ENCODE measurements around the gene ACO1.

The ACO1 gene

DNA sequence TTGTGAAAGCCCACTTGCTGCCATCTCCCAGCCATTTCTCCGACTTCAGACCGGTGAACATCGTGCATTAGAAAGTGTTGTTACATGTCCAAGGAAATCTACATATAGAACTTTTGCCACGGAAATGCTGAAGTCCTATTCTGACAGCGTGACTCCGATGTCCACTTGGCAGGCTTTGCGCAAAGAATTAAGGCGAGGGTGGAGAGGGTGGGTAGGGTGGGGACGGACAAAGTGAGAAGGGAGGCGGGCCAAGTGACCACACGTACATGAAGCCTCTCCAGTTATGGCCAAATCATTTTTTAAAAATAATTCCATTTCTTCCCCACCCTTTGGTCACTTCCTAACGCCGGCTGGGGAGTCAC, 460 bp upstream of the ACO1 start:
- DNase-seq, result peak; percentile 21 to 53

DNA sequence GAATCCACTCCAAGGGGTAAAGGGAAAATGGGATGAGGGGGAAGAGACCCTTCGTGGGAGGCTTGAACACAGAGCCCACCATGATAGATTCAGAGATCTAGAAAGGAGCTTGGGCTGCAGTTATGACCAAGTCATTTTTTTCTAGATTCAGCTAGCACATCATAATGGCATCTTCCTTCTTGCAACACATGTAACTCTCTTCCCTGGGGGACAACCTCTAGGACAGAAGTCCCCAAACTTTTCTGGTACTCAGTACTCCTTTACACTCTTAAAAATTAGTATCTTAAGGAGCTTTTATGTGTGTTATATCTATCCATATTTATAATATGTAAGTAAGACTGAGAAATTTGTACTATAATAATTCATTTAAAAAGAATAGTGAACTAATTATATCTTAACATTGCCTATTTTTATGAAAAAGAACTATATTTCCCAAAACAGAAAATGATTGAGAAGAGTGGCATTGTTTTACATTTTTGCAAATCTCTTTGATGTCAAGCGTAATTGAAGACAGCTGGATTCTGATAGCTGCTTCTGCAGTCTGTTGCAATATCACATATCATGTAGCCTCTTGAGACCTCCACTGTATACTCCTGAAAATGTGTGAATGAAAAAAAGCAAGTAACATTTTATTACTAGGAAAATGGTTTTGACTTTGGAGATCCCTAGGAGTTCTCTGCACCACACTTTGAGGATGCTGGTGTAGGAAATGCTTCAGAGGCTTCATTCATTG, 875 bp downstream of the ACO1 start:
- peak; percentile 7 to 27 for DNase-seq

DNA sequence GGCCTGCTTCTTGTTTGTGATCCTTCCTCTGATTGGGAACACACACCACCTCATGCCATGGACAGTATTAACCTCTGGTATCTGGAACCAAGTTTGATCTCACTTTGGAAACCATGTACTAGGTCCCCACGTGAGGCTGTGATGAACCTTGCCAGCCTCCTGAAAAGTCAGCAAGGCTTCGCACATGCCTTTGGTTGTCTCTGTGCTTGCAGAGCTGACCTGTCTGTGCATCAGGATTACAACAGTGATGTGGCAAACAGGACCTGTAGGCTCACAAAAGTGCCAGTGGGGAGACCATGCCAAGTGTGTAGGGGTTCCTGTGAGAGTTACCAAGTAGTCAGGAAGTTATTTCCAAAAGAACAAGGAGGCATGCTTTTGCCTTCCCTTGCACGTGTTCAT, 1.4 kb downstream of the ACO1 start:
- no peak for DNase-seq

DNA sequence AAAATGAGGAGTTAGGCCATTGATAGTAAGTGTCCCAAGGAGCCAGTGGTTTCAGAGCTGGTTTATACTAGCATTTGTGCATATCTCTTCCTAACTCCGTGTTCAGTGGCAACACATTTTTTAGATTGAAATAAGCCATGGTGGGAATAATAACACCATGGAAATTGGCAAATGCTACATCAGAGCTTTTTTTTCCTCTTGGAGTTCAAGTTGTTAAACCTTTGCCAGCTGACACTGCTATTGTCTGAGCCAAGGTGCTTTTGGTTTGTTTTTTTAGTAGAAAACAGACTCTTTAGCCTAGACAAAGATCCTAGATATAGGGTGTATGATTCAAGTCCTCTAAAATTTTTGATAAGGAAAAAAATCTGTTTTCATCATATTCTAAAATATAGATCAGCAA, 2.8 kb downstream of the ACO1 start:
- no peak for DNase-seq

DNA sequence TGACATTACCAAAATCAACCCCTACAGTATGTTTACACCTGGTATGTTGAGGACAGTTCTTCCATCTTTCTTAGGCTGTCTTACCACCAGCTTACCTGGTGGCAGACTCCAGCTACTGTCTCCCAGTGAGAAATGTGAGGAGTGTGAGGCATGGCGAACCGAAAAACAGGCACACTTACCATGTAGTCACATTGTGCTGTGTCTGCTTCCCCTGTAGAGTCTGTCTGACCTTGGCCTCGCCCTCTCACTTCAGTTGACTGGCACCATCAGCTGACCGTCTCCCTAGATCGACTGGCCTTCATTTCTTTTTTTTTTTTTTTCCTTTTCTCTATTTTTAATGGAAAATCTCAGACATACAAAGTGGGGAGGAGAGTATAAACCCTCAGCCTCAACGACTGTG, 4.9 kb downstream of the ACO1 start:
- DNase-seq, result no peak

DNA sequence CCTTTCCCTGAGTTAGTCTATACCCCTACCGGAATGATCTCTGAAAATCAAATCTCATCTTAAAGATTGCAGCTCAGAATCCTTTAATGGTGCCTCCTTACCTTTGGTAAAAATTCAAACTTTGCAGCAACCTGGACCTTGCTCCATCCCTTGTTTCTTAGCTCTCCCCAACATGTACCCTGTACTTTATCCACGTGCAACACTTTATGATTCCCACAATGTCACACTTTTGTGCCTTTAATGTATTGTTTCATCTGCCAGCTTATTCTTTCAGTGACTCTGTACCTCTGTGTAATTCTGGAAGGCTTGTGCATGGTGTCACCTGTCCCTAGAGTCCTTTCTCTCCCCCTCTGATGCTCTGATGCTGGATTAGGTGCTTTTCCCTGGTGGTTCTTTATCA, 9.5 kb downstream of the ACO1 start:
- DNase-seq, result no peak

DNA sequence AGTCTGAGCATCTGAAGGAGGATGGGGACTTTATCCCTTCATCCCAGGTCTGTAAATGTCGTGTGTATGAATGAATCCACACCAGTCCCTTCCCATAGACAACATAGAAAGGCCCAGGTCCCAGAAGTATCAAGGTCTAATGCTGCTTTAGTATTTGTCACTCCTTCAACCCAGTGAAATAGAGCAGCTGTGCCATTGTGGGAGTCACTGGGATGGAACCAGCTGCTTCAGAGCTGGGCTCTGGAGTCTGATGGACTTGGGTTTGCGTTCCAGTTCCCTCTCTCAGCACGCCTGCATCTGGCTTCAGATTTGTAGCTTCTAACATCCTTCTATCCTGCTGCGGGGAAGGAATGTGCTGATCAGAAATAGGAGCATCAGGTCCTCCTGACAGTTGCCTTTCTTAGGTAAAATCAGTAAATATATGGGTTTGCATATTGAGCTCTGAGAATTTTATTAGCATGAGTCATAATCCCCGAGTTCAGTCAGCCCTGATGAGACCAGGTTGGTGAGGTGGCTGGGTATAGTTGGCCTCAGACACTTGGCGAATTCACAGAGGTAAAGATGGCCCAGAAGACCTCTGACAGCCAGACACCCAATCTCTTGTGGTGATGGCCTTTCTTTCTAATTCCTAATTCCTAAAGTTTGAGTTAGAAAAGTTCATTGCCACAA, 10.1 kb downstream of the ACO1 start:
- no peak for DNase-seq

DNA sequence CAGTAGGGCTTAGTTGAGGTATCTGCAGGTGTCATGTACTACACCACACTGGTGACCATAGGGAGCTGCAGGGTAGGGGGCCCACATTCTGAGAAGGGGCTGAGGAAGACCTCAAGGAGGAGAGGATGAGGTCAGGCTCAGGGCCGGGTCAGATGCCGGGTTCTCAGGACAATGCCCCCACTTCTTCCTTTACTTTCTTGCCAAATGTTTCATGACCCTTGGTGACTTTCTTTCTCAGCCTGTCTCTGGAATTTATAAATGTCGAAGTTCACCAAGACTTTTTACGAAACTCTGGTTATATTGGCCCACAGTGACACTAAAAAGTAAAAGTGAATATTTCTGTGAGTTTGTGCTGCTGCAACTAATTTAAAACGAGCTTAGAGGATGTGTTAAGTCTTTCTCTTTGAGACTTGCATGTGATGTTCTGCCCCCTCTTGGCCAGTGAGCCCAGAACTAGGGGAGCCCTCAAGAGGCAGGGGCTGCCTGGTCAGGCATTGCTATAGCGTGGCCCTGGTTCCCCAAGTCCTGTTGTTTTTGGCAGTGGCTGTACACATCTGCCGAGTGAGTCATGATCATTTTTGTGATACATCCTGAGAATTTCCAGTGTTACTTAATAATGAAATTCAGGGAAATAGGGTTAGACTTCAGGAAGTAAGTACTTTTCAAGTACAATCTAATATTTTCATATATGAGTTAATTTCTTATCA, 11.2 kb downstream of the ACO1 start:
- no peak for DNase-seq

DNA sequence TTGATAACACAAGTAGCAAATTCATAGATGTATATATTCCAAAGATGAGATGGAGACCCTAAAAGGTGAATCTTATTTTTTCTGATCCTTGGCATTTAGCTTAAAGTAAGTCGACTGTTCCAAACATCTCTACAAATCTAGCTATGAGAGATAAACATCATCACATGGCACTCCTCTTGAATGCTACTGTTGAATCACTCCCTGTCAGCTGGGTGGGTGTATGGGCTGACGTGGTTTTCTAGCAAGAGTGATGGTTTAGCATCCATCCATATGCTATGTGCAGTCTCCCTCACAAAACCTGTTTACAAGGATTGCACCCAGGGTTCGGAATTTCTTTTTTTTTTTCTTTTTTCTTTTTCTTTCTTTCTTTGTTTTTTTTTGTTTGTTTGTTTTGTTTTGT, 13.8 kb downstream of the ACO1 start:
- DNase-seq, result no peak

DNA sequence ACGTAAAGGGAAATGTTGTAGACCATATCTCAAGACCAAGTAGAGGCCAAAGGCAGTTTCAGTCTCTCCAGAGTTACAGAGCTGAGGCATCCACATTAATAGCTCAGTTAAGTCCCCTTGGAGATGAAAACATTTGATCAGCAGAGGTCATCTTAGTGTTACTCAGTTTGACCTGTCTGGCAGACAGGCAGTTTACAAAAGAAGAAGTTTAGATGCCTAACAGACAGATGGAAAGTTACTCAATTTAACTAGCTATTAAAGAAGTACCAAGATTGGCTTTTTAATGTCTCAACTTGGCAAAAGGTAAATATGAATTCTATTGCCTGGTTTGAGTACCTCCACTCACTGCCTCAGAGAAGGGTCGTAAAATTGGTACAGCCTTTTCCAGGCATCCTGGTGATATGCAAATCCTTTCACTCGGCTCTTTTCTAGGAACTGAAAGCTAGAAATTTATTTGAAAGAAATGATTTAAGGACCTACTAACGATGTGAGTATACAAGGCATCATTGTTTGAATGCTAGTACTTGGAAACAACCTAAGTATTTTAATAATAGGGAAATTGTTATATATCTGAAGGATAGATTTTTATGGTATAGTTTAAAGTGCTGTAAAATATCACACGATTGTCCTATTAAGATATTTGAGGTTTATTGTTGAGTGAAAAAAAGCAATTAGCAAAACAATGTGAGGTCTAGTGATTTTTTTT, 14.8 kb downstream of the ACO1 start:
- DNase-seq, result peak; percentile 54 to 61

DNA sequence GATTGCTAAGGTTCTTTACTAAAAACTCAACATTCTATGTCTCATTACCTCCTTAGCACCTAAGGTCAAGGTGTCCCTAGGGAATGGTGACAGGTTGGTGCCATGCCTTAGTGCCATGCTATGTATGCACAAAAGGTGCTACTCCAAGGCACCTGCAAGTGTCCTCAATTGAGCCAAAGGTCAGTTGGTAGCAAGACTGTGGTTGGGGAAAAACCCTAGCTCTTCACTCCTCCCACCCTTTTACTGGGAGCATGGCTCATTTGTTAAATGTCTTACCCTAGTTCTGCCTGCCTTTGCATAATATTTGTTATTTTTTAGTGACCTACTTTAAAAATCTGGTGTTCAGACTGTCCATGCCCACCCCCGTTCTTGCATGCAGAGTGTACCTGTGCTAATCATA, 17.0 kb downstream of the ACO1 start:
- DNase-seq, result no peak

DNA sequence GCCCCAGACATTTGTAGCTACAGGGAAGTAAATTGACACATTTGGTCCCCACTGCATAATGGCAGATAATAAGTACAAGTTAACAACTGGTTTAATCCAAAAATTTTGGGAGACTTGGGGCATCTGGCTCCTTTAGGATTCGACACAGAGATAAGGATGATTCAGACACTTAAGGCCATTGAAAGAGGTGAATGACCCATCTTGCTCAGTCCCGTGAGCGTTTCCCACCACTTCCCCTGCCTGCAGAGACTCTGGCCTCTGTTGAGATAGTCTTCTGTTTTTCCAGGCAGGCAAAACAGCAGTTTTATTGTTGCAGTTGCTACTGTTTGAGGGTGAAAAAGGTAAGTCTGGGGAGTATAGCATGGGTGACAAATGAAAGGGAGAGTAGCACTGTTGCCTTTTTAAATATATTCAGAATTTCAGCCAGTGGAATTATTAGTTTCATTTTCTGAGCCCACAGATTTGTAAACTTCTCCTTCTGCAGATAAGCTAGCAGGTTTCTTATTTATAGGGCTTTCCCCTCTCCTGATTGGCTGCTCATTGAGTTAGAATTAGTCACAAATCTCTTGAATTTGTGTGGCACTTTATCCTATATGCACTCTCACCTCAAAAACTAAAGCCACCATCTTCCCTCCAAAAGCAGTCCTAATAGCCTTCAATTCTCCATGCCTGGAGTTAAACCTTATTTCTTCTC, 19.3 kb downstream of the ACO1 start:
- DNase-seq, result no peak

DNA sequence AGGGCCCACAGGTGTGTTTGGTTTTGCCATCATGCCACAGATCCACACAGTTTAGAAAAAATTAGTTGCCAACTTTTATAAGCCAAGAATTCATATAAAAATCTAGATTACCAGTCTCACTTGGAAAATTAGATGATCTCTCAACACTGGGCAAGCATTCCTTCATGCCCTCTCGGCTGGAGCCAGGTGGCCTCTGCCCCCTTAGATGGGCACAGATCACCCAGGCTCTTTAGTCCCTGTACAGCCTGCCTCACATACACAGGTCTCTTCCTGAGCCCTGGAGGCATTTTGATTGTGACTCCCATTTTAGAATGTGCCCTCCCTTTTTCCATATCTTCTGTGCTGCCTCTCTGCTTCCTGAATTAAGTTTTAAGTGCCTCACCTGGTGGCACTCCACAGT, 20.0 kb downstream of the ACO1 start:
- DNase-seq, result no peak

DNA sequence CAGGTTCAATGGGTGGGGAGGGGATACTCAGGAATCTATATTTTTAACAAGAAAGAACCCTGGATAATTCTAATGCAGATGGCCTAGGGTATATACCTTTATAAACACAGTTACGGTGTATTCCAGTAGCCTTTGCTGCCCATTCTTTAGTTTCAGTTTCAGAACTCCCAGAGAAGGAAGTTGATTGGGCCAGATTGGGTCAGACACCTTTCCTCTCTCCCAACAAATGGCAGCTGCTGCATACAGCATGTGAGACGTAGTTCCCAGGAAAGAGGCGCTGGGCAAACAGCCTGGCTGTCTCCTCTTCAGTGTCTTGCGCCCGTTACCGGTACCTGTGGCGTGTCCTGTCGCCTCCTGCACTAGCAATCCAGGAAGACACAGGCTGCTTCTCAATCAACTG, 20.4 kb downstream of the ACO1 start:
- no peak for DNase-seq

DNA sequence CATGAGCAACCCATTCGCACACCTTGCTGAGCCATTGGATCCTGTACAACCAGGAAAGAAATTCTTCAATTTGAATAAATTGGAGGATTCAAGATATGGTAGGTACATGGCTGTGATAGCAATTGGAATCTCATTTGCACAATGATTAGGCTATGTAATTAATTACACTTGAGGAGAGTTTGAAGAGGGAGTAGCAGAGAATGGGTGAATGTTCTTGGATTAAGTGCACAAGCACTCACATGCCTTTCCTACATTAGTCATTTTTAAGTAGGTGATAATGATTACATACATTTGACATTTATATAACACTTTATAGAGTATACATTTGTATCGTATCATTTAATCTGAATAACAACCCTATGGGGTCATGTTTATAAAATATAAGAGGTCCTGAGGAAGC, 21.1 kb downstream of the ACO1 start:
- DNase-seq, result no peak

DNA sequence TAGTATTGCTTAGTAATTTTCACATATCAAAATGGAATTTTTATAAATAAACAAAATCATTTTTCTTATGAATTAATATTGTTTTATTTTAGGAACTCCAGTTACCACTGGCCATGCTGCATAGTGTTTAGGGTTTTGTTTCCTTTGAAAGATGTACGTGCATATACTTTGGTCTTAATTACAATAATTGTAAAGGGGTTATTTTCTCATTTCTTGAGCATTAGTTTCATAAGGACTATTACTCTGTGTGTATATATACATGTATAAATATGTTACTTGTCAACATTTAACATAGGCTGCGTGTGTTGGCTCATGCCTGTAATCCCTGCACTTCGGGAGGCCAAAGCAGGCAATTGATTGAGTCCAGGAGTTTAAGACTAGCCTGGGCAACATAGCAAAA, 21.6 kb downstream of the ACO1 start:
- no peak for DNase-seq

DNA sequence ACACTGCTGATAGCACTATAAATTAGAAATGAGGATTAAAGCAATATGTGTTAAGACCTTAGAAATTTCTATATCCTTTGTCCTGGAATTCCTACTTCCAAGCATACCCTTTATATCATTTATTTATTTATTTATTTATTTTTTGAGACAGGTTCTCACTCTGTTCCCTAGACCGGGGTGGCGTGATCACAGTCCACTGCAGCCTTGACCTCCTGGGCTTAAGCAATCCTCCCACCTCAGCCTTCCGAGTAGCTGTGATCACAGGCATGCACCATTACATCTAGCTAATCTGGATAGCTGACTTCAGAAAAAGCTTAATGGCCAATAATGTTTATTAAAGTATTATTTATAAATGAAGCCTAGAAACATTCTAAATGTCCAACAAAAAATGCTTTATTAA, 27.3 kb downstream of the ACO1 start:
- DNase-seq, result no peak

DNA sequence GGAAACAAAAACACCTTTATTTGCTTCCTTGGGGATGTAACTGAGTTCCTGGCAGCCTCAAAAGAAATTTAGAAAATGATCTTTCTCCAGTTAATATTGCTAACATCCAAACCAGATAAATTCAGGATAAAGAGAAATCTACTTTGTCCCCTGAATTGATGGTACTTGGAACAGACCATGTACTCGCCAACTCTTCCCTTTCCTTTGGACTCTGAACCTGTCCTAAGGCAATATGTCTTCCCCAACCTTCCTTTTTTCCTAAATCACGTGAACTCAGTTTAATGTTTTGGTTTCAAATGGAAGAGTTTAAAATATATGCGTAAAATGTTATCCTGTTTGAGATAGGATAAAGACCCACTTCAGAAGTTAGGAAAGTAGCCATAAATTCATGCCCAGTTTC, 28.0 kb downstream of the ACO1 start:
- no peak for DNase-seq

DNA sequence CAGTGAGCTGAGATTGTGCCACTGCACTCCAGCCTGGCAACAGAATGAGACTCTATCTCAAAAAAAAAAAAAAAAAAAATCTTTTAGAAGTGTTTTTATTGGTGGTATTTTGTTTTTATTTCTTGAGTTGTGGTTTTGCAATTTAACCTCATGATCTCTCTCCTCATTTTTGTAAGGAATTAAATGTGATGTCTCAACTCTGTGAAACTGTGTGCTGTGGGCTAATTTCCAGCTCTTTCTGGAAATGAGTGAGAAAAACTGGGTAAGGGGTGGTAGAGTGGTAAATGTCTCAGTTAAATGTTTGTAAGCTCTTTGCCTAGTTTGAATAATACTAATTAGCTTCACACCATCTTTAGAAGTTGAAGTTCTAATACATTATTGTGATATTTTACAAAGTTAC, 29.0 kb downstream of the ACO1 start:
- DNase-seq, result no peak

DNA sequence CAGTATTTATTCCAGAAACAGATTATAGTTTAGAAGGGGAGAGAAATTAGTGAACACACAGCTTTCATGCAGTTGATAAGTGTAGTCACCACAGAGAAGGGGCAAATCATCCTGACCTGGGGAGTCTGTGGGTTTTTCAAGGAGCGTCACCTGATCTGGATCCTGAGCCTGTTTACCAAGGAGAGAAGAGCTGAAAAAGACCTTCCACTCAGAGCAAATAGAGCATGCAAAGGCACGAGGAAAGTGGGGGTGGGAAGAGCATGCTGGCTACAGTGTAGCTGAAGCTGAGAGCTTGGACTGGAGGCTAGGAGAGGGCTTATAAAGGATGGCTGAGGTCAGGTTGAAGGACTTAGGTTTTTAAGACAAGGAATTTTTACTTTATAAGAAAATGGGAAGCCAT, 30.4 kb downstream of the ACO1 start:
- DNase-seq, result no peak

DNA sequence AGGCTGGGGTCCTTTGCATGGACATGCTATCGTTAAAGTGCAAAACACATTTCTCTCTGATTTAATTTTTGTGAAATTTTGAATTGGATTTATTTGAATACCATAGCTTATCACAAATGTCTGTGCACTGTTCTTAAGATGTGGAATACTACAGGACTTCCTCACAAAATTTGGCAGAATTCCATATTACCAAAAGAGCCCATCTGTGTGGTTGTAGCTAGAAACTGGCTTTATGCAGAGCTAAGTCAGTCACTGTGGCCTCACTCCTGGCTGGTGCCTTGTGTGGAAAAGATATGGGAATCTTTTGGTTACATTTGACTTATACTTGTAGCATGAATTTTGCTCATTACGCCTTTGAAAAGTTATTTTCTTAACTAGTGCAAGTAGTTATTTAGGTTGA, 35.5 kb downstream of the ACO1 start:
- DNase-seq, result no peak

DNA sequence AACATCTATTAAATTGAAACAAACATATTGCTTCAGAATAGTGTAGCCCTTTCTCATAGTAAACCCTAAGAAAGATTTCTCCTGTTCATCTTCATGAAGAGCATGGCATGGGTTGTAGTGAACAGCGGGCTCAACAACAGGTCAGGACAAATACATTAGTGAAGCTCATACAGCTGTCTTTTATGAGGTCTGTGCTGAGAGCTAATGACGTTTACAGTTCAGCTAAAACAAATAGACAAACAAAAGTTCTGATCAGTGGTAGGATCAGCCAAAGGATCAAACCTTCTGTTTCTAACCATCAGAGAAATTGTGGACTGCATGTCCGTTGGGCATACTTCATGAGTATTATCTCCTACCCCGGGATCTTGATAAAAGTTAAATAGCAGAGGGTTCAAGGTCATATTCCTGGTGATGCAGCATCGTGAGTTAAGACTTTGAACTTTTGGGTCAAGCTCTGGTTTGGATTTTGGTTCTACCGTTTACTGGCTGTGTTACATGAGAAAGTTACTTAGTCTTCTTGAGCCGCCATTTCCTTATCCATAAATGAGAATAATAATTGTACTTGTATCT, 37.9 kb downstream of the ACO1 start:
- DNase-seq, result no peak

DNA sequence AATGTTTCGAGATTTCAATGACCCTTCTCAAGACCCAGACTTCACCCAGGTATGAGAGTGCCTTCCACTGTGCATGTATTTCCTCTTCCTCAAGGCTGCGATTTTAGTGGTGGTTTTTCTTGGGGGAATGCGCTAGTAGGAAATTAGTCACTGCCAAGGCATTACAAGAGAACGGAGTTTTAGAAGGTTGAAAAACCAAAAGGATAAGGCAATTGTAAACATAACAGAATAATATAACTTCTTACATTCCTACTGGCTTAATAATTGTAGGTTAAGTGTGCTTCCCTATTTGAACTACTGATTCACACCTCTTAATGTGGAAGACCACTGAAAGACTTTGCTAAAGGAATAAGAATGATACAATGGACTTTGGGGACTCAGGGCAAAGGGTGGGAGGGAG, 38.9 kb downstream of the ACO1 start:
- DNase-seq, result no peak

Data from AML-193 (cell line).